ENCODE measurements around the gene NATD1.
"Not testable (repeated sequence)": the region's sequence is repeated elsewhere in the genome, so short reads cannot be mapped to it uniquely, and the experiment has no call there.

The NATD1 gene

DNA sequence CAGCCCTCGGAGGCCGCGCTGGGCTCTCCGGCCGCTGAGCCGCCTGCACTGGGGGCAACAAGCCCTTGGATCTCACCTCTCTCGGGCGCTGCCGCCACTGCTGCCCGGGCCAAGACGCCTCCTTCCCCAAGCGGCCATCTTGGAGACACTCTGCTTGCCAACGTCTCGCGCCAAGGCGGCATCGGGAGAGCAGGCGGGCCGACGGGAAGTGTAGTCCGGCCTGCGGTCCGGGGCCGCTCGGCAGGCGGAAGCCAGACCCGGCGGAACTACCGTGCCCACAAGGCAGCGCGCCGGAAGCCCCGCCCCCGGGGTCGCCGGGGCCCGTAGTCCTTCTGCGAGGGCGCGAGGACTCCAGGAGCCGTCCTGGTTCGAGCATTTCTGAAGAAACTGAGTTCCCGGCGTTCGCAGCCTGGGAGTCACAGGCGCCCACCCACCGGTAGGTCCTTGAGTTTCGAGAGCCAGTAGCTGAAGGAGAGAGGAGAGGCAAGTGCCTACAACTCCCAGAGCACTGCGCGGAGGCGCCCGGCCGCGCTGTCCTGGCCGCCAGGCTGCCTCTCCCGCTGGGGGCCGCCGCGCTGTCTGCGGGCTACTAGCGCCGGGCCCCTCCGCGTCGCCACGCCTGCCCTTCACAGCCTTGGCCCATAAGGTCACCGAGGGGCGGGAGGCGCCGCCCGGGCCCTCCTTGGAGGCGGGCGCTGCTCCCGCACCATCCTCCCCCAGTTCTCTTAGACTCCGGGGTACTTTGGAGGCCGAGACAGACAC, 39.0 kb downstream of the NATD1 start, which contains the start of gene TMEM11:
TSS of gene TMEM11 (minus strand) at position 147 of the 762 bp plus-strand sequence. CDS start at position 138, 9 bp downstream.
- DNase-seq = peak; percentile 93

DNA sequence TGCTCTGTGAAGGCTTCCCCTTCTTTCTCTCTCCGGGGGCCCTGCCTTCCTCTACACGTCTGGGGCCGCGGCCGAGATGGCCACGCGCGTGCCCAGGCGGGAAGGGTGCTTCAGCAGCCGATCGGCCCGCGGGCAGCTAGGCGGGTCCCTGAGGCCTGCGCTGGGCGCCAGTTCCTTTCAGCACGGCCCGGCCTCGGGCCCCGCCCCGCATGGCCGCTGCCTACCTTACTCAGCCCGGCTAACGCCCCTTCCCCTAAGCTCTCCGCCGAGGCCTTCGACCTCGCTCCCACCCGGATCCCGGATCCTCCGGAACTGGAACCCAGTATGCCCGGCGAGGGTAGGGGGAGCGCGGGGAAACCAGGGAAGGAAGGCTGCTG, 39.6 kb downstream of the NATD1 start:
- no peak for DNase-seq

DNA sequence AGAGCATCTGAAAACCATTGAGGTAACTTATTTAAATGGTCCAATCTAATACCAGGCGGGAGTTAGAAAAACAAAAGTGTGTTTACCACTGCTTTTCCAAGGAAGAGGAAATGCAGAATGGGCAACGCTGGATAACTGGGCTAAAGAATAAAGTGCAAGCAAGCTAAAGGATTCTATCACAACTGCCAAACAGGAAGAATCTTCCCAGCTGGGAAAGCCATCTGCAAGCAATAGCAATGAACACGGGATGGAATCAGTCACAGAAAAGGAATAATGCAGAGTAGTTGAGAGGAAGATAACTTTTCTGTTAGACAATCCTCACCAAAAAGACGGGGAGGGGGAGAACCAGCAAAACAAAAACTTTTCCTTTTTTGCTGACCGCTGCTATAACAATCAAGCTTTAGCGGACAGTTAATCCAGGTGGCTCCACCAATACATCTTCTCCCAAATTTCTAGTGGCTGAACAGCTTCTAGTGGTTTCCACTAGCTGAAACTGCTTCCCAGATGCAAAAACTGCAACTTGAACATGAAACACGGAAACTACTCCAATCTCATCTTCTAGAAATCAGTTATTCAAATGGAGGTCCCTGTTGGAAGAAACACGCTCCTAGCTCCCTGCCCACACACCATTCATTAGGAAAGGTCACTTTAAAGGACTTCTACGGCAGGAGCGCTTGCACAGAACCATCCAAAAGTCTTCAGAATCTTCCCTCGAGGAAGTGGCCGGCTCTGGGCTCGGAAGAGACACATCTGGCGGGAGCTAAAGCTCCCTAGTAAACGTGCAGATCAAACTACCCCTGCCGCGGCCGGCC, 40.2 kb downstream of the NATD1 start:
- DNase-seq = no peak

DNA sequence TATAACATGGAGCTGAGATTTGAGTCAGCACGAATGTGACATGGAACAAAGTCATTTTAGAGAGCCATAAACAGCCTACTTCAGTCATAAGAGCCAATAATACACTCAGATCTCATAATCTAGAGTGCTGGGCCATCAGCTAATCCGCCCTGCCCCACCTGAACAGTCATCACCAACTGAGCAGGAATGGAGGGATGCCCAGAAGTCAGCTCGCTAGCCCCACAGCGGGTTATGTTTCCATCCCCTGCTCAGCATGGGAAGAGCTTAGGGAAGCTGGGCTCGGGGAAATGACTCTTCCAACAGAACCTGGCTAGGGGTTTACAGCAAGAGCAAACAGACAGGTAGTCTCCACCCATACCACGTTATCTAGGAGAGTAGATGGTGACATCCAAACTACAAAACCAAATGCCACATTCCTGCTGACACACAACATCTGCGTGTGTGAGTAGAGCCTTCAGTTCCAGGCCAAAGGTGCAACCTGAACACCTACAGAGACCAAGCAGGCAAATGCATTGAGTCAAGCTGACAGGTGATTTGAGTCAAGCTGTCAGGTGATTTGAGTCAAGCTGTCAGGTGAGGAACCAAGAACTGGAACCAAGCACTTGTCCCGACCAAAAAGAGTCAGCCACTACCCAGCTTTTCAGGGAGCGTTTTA, 41.3 kb downstream of the NATD1 start:
- no peak for DNase-seq

DNA sequence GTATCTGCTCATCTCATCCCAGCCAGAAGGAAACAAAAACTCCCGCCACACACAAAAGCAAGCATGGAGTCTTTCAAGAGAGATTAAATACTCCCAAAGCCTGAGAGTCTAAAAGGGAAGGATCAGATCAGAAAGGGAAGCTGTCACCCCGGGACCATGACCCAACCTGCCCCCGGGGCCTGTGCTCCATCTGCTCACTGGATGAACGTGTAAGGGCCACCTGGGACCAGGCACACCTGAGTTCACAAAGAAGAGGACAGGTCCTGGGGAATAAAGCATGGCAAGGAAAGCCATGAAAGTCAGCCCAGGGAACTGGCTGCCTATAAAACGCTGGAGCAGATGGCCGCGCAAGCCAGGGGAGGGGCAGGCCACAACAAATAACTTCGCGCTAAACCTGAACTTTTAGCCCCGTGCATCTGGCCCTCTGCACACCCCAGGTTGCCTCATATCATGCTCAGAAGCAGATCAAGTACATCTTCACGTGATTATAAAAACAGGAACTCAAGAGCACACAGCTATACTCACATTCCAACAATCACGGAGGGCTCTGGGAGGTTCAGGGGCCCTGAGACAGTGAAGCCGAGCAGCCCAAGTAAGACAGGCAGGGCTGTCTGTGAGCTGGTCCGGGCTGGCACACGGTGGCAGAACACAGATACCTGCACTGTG, 42.7 kb downstream of the NATD1 start:
- DNase-seq = no peak

DNA sequence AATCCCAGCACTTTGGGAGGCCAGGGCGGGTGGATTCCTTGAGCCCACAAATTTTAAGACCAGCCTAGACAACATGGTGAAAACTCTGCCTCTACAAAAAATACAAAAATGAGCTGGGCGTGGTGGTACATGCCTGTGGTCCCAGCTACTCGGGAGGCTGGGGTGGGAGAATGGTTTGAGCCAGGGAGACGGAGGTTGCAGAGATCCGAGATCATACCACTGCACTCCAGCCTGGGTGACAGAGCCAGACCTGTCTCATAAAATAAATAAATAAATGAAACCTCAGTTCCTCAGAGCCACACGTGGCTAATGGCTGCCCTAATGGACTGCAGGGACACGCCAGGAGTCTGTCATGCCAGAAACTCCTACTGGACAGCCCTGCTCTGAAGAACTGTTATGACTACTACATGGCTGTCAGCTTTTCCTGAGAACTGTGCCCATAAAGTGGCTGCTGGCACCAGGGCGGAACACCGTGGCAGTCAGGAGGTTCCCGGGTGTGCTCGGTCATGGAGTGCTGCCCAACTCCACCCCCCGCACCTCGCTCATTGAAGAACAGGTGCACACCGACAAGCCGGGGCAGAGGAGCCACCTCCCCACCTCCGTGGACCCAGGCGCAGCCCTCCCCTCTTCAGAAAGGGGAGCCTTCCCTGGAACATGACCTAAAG, 43.6 kb downstream of the NATD1 start:
- DNase-seq = no peak

DNA sequence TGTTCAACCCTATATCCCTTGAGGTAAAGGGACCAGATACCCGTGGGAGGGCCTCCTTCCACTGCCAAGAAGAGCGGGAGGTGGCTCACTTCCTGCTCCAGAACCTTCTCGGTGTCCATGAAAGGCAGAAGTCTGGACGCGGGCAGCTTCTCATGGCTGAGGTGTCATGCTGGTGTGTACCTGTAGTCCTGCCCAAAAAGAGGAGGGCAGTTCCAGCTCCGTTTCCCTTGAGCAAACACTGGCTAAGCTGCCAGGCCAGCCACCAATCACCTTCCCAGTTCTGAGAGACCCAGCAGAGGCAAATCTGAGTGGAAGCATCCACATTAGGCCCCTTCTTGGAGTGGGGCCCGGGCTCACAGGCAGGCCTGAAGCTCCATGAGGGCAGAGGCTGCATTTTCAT, 44.9 kb downstream of the NATD1 start:
- DNase-seq = no peak

DNA sequence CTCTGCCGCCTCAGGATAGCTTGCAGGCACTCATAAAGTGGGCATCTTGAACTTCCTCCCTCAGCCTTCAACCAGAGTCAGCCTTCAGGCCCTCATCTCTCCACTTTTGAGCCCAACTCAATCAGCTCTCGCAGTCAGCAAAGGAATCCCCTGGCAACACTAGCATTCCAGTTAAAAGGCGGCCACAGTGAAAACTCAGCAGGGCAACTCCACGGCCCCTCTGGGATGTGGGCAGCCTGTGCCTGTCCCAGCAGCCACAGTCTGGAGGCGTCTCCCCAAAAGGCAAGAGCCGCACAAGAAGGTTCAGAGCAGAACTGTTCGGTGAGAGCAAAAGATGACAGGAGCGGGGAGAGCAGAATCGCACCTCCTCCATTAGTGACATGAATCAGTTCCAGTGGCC, 48.3 kb downstream of the NATD1 start:
- no peak for DNase-seq

DNA sequence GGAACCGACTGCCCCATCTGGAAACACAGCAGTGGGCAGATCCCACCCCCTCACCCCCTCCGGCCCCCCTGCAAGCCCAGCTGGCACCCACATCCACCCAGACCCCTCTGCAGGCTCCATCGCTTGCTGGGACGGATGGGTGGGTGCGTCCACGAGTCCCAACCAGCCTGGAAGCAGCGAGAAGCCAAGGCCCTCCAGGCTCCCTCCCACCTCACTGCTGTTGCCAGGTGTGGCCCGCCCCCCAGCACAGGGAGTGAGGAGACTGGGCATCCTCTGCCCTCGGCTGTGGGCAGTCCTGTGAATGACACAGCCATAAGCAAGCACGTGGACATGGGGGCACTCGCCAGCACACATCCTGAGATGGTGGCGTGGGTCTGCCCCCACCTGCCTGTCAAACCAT, 50.7 kb downstream of the NATD1 start:
- no peak for DNase-seq

DNA sequence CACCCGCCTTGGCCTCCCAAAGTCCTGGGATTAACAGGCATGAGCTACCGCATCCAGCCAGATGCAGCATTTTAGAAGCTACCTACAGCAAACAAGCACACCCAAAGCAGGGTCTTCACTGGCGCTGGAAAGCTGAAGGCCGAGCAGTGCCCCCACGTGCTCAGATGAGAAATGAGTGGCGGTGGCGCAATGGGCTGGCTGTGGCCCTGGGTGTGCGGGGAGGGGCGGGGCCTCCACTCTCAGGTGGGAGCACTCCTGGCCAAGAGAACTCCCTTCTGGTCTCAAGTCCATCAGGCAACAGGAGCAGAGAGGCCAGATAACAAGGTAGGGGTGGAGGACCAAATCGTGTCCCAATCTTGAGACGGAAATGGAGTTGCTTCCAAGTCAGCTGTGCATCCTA, 51.3 kb downstream of the NATD1 start:
- DNase-seq = no peak

DNA sequence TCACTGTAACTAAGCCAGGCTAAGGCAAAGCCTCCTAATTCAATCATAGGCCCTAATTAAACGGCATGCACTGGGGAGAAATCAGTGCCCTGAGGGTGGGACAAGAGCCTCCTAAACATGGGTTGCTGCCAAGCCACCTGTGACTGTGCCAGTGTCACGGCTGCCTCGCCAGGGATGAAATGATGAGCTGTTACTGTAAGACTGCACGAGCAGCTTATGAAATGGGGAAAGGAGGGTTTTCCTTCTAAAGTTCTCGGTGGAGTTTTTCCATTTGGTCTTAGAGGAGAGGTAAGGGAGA, 52.0 kb downstream of the NATD1 start:
- DNase-seq = no peak

DNA sequence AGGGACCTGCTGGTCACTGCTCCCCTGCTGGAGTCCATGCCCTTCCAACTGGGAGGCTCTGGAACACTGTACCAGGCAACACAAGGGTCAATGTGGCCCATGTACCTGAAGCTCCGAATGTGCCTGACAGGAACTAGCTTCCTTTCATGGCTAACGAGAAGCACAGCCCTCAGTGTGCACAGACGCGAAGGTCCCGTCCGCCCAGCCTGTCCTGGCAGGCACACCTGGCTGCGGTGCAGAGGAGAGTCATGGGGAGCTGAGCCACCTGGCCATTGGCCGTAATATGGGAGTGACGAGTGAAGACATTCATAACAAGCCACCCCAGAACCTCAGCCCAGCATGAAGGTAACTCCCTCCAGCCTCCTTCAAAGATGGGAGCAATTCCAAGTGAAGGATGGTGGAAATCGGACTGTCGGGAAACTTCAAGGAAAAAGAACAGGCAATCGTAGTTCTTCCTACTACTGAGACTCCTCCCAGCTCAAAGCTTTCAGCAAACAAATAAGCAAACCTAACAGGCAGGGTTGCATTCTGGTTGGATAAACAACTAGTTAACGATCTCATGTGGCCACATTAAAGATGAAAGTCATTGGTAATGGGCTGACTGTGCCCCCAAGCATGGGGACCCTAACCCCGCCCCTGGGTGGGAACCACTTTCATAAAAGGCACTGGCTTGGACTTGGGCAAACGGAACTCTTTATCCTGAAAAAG, 52.5 kb downstream of the NATD1 start:
- no peak for DNase-seq

DNA sequence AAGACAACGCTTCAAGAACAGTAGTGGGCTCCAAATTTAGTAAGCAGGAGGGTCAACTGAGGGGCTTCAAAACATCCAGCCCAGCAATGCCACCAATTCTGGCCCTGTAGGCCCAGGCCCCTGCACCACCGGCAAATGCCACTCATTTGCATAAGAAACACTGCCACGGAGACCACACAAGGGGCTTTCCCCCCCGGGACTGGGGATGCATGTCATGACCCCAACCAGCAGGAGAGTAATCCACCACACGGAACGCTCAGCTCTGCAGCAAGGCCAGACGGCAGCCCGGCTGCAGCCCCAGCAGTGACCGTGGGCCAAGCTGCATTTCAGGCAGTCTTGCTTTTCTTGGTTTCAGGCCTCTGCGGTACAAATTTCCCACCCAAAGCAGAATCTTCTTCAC, 53.4 kb downstream of the NATD1 start:
- DNase-seq = no peak

DNA sequence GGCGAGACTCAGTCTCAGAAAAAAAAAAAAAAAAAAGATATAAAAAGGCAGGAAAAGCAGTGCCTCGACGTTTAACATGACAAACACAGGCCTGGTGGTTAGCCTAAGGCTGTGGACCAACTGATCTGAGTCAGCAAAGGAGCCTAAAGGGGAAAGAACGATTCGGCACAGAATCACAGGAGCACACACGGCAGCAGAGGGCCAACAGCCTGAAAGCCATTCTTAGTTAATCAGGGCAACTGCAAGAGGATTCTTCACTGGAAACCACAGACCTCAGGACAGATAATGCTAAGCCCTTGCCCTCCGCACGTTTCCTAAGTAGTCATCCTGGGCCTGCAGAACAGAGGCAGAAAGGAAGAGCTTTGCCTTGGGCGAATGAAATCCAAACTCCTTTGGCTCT, 53.9 kb downstream of the NATD1 start:
- DNase-seq = no peak

DNA sequence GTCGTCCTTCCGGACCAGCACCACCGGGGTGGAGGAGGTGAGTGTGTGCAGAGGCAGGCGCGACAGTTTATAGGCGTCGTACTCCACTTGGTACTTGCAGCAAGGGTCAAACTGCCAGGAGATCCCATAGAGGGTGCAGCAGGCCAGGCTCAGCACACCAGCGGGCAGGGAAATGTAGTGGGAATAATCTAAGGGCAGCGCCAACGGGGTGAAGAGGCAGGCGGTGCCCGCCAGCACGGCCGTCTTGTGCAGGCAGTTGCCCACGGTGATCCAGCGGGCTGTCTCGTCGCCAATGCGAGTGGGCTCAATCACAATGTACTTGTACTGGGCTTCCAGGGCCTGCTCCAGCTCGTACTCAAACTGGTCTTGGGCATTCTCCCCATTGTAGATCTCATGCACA, 54.8 kb downstream of the NATD1 start:
- no peak for DNase-seq

DNA sequence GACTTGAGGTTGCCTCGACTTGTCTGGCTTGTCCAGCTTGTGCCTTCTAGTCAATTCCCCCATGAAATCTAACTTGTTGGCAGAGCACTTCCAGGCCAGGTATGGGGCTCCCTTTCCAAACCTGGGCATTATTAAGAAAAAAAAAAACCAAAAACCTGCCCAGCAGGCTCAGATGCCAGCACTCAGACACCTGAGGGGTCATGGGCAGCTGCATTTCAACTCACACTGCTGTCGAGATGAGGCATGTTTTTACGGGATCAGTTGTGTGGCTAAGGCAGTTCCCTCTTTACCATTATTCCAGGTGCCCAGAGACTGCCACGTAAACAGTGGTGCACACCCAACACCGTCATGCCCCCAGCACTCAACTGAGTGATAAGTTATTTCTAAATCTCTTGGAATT, 57.1 kb downstream of the NATD1 start:
- DNase-seq = no peak

DNA sequence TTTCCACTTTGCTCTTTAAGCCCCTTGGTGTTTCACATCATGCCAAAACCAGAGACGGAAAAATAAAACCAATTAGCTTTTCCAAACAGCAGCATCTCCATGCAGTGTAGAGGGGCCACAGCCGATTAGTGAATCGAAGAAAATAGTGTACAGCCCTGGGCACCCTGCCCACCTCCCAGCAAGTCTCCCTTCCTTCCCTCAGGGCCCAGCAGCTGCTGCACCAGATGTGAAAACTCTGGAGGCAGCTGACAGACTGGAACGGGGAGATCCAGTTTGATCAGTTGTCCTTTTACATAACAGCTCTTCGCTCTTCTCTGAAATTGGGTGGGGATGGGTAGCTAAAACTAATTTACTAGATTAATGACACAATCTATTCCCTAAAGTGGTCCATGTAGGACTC, 58.5 kb downstream of the NATD1 start:
- no peak for DNase-seq

DNA sequence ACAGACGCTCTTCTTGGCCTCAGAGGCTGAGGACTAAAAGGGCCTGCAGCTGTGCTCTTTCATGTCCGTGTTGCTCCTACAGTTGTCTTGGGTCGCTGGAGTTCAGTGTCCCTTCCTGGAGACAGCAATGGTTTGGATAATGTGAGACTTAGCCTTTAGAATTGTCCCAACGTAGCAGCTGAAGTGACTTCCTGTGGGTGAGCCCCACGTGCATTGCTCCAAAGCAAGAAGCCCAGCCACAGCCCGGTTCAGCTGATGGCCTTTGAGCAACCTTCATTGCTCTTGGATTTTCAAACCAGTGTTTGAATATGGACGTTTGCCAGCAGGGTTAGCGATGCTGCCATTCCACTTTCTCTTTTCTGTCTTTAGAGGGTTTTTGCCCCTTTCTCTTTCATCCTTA, 59.0 kb downstream of the NATD1 start:
- DNase-seq = no peak

DNA sequence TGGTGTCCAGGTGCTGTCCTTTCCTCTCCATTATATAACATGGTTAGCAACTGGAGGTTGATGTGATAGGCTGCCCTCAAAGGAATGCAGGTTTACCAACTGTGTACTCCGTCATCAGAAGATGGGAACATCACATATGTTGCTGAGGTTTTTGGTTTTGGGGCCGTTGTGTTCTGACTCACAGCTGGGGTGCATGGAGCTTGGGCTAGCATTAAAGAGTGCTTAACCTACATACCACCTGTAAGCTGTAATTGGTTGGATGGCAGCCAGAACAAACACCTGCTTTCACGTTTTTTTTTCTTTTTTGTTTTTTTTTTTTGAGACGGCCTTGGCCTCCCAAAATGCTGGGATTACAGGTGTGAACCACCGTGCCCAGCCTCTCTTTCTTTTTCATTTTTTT, 60.2 kb downstream of the NATD1 start:
- no peak for DNase-seq

DNA sequence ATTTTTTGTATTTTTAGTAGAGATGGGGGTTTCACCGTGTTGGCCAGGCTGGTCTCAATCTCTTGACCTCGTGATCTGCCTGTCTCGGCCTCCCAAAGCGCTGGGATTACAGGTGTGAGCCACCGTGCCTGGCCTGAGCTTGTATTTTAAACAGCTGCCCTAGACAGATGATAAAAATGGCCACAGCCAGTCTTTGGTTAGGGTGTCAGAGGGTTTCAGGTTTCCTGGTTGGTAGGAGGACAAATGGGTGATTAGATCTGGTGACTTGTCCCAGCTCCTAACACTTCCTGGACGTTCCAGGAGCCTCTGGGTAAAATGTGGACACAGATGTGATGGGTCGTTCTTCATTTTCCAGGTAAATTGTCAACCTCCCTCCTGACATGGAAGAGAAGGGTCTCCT, 60.8 kb downstream of the NATD1 start:
- DNase-seq = not testable (repeated sequence)

DNA sequence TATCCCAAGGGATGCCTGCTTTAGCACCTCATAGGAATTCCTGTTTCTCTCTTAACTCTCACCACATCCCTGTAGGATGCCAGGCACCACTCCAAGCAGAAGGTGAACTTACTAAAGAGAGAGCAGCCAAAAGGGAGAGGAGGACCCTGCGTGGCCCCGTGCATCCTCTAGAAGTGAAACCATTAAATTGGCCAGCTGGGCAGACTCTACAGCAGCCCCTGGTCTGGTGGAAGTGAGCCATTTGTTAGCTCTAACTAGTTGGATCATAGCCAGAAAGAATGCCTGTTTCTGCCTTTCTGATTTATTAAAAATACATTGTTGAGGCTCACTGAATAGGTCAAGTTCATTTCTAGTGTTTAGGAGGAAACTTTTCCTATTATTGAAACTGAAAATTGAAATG, 61.5 kb downstream of the NATD1 start:
- DNase-seq = no peak

DNA sequence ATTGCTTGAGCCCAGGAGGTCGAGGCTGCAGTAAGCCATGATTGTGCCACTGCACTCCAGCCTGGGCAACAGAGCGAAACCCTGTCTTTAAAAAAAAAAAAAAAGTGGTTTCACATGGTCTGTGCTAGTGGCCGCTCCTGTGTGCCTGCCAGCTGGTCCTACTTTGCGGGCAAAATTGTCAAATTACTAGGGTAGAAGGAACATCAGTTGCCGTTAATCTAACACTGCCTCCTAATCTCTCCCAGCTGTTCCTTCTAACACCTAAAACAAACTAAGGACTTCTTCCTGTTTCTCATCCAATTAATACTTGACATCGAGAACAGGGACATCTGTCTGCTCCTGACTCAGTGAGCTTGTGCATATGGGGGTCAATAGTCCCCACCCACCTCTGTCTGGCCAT, 63.1 kb downstream of the NATD1 start:
- no peak for DNase-seq
